Sigmoid colon (tissue), 7 donors: Measurements from ENCODE around the gene NAV1. TPM values are rescaled to one million over a fixed set of nuclear protein-coding genes. Genes with fewer than 3 reads are reported as not detected.
A peak's percentile ranks its signal among the peaks of the same experiment; 100 is the strongest.
"Not testable (repeated sequence)": the region's sequence is repeated elsewhere in the genome, so short reads cannot be mapped to it uniquely, and the experiment has no call there.

ENCODE experiments used
- DNase-seq: peaks from one replicate; pipeline ENCODE4 v3.0.0-alpha.2; 2019
- H3K27ac ChIP-seq, 4 donors: fragments of 200-600 bp; sonication (generic); one replicate each; pipeline ENCODE4 v1.5.1; 2016 to 2019; ENCODE audit warnings: mild to moderate bottlenecking in 1 of 4
- H3K27me3 ChIP-seq, 3 donors: fragments of 200-600 bp; sonication (generic); one replicate each; pipeline ENCODE4 v1.5.1; 2019; ENCODE audit warnings: mild to moderate bottlenecking in 1 of 3
- H3K36me3 ChIP-seq, 4 donors: fragments of 200-600 bp; sonication (generic); one replicate each; pipeline ENCODE4 v1.5.1; 2016 to 2019
- H3K4me1 ChIP-seq, 4 donors: fragments of 200-600 bp; sonication (generic); one replicate each; pipeline ENCODE4 v1.5.1; 2017 to 2019
- H3K4me3 ChIP-seq, 4 donors: fragments of 200-600 bp; sonication (generic); one replicate each; pipeline ENCODE4 v1.5.1; 2017 to 2019; ENCODE audit warnings: mild to moderate bottlenecking in 2 of 4, moderate library complexity in 1 of 4
- H3K9me3 ChIP-seq, 4 donors: fragments of 200-600 bp in 3 of 4; sonication (generic) in 3 of 4; one replicate each; pipeline versions ENCODE4 v1.5.1 to v1.6.1; 2013 to 2019
- EP300 ChIP-seq, 4 donors: sonication (generic); formaldehyde crosslinking; IDR thresholded peaks; one replicate each; pipeline ENCODE4 v1.6.1; 2017; ENCODE audit warnings: antibody characterized with exemption in 4 of 4
- POLR2A ChIP-seq, 2 donors: fragments of 450-650 bp; IDR thresholded peaks; one replicate each; pipeline ENCODE4 v1.6.1; 2016; ENCODE audit warnings: antibody characterized with exemption in 2 of 2, mild to moderate bottlenecking in 2 of 2, moderate library complexity in 2 of 2
- POLR2AphosphoS5 ChIP-seq, 4 donors: sonication (generic); formaldehyde crosslinking; IDR thresholded peaks; one replicate each; pipeline ENCODE4 v1.6.1; 2017; ENCODE audit warnings: antibody characterized with exemption in 4 of 4
- WGBS, 2 donors: extraction: QIAGEN DNeasy Blood & Tissue Kit; methylation state at CpG; one replicate each; pipeline ENCODE4 v1.1.7; 2013; 5-methylcytosine and 5-hydroxymethylcytosine counted together
- intact Hi-C: fragments of 100-400 bp; cut with DNase I; formaldehyde crosslinking; loops from one replicate; pipeline ENCODE4 v1.15.1; 2023
- polyA plus RNA-seq, 3 donors: library from polyadenylated mRNA; stranded (reverse); fragments of 200-250 nt; gene quantifications; one replicate each; pipeline ENCODE4 v1.2.3, GENCODE V29; 2013
- total RNA-seq, 4 donors: library from RNA; depleted of rRNA; stranded (reverse); fragments of >200 nt; gene quantifications; one replicate each; pipeline ENCODE4 v1.1.0, GENCODE V29; 2016
- TF ChIP-seq, protein P1 (sequence below), 4 experiments: fragments of 450-650 bp in 3 of 4; fragments of 200-600 bp in 1 of 4; IDR thresholded peaks; one replicate each; pipeline ENCODE4 v1.5.1; 2016 to 2019; ENCODE audit warnings: antibody characterized with exemption in 4 of 4, mild to moderate bottlenecking in 3 of 4, moderate library complexity in 2 of 4
- donor health status: healthy with polysubstance abuse.
- donor health status: Bipolar disorder and iron deficiency.
- donor health status: healthy.

NAV1 gene
- total and polyA plus RNA-seq, 7 donors, result 1.8 to 44.9 (median 17.1) TPM

DNA sequence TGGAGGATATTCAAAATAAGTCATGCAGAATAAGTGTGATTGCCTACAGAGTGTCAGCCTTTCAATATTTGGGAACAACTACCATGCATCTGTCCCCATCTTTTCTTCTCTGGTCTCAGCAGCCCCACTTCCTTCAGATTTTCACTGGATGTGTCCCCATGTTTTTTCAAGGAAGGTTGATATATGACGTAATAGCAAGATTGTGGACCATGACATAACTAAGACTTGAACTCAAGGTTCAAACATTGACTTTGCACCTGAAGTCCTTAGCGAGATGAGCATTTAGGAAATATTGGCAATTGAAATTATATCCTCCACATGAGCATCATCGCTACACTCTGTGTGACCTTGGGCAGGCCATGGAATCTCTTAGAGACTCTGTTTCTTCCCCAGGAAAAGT, 5.8 kb downstream of the NAV1 start:
- intact Hi-C loops, result no loop called here
- 93 to 97% methylated on average over 3 of the region's 3 CpGs for WGBS, 2 donors
- Histone ChIP-seq H3K9me3 (no peaks in the 10 kb centered on the region), H3K27ac (no peak overlapping the region), H3K36me3 (no peaks in the 10 kb centered on the region), H3K4me1 (peaks cover 0 to 56% (median 28%) of the 10 kb centered on the region in 4 donors), H3K4me3 (no peak overlapping the region), H3K27me3 (no peaks in the 10 kb centered on the region)
- TF ChIP-seq EP300 (IDR thresholded peaks at IDR 0.05), result no peak
- no peak for TF ChIP-seq POLR2AphosphoS5 (IDR thresholded peaks at IDR 0.05)
- TF ChIP-seq, protein P1, sequence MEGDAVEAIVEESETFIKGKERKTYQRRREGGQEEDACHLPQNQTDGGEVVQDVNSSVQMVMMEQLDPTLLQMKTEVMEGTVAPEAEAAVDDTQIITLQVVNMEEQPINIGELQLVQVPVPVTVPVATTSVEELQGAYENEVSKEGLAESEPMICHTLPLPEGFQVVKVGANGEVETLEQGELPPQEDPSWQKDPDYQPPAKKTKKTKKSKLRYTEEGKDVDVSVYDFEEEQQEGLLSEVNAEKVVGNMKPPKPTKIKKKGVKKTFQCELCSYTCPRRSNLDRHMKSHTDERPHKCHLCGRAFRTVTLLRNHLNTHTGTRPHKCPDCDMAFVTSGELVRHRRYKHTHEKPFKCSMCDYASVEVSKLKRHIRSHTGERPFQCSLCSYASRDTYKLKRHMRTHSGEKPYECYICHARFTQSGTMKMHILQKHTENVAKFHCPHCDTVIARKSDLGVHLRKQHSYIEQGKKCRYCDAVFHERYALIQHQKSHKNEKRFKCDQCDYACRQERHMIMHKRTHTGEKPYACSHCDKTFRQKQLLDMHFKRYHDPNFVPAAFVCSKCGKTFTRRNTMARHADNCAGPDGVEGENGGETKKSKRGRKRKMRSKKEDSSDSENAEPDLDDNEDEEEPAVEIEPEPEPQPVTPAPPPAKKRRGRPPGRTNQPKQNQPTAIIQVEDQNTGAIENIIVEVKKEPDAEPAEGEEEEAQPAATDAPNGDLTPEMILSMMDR (IDR thresholded peaks at IDR 0.05), result no peak
- no peak for TF ChIP-seq POLR2A (IDR thresholded peaks at IDR 0.05)
- DNase-seq, result no peak

DNA sequence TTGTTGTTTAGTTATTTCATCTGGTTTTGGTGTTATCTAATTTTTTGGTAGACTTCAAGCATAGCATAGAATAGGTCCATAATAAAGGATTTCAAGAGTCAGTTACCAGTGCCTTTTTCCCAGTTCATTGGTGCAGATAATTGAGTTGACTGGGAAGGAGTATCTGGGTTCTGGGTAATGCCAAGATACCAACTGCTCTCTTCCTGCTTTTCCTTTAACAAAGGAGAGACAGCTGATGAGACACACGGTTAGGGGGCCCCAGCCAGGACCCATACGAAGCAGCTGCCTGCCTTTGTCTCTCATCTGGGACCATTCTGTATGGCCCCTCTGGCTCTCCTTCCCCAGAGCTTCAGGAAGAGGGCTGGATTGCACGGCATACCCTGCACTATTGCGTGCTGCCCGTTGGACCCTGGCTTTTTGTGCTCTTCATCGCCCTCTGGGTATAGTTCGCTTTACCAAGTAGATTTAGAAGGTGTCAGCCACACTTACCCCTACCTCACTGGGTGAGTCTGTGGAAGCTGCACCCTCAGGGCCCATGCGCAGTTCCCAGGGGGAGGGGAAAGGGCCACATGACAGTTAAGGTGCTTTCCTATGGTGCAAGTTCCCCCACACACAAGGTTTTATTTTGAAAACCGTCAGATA, 7.0 kb downstream of the NAV1 start:
- no peaks in the 10 kb centered on the region for H3K36me3 ChIP-seq
- 42 to 48% methylated on average over 9 of the region's 9 CpGs for WGBS, 2 donors
- intact Hi-C loops, result no loop called here
- H3K4me1 ChIP-seq, result peaks cover 0 to 43% (median 22%) of the 10 kb centered on the region in 4 donors
- TF ChIP-seq POLR2A (IDR thresholded peaks at IDR 0.05), result no peak
- TF ChIP-seq POLR2AphosphoS5 (IDR thresholded peaks at IDR 0.05), result no peak
- TF ChIP-seq, protein P1 (IDR thresholded peaks at IDR 0.05), result no peak
- TF ChIP-seq EP300 (IDR thresholded peaks at IDR 0.05), result no peak
- no peaks in the 10 kb centered on the region for H3K27me3 ChIP-seq
- H3K9me3 ChIP-seq, result no peaks in the 10 kb centered on the region
- no peak for DNase-seq
- no peak overlapping the region for H3K4me3 ChIP-seq
- H3K27ac ChIP-seq, result no peak overlapping the region

DNA sequence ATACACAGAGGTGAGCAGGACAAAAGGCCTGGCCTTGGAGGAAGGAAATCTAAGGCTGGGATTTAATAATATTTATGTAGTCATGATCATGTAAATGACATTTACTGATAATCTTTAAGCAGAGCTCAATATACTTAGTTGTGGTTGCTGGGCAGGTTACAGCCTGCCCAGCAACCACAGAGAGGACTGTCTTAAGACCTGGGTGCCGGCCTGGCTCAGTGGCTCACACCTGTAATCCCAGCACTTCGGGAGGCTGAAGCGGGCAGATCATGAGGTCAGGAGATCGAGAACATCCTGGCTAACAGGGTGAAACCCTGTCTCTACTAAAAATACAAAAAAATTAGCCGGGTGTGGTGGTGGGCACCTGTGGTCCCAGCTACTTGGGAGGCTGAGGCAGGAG, 10.6 kb downstream of the NAV1 start:
- intact Hi-C loops, H3K9me3 ChIP-seq, DNase-seq, H3K27ac ChIP-seq, H3K4me3 ChIP-seq, H3K36me3 ChIP-seq, H3K27me3 ChIP-seq: not testable (repeated sequence)
- WGBS, 2 donors, result 94 to 96% methylated on average over 5 of the region's 5 CpGs
- H3K4me1 ChIP-seq, result peaks cover 0 to 45% (median 36%) of the 10 kb centered on the region in 4 donors

- no peak overlapping the region for H3K4me3 ChIP-seq
- H3K27me3 ChIP-seq, result no peaks in the 10 kb centered on the region
- TF ChIP-seq POLR2A (IDR thresholded peaks at IDR 0.05), result no peak
- TF ChIP-seq POLR2AphosphoS5 (IDR thresholded peaks at IDR 0.05), result no peak
- TF ChIP-seq, protein P1 (IDR thresholded peaks at IDR 0.05), result no peak
- no peak for TF ChIP-seq EP300 (IDR thresholded peaks at IDR 0.05)
- peaks cover 0 to 48% (median 45%) of the 10 kb centered on the region in 4 donors for H3K4me1 ChIP-seq
- no peaks in the 10 kb centered on the region for H3K36me3 ChIP-seq
- intact Hi-C loops, result no loop called here
- H3K9me3 ChIP-seq, result no peaks in the 10 kb centered on the region
- WGBS, 2 donors, result 94% methylated on average over 3 of the region's 3 CpGs
- no peak for DNase-seq
- peak overlapping the region in 2 of 4 donors; percentile 59 to 60 for H3K27ac ChIP-seq
These were observed 12.2 kb downstream of the NAV1 start for GRCh38 chr1:201551096-201551495.

- no peaks in the 10 kb centered on the region for H3K27me3 ChIP-seq
- H3K36me3 ChIP-seq, result no peaks in the 10 kb centered on the region
- peaks cover 0 to 56% (median 46%) of the 10 kb centered on the region in 4 donors for H3K4me1 ChIP-seq
- intact Hi-C loops, result no loop called here
- H3K27ac ChIP-seq, result peak overlapping the region; percentile 31 to 60 (median 56)
- no peaks in the 10 kb centered on the region for H3K9me3 ChIP-seq
- no peak overlapping the region for H3K4me3 ChIP-seq
- no peak for TF ChIP-seq EP300 (IDR thresholded peaks at IDR 0.05)
- TF ChIP-seq POLR2AphosphoS5 (IDR thresholded peaks at IDR 0.05), result no peak
- TF ChIP-seq, protein P1 (IDR thresholded peaks at IDR 0.05), result no peak
- no peak for TF ChIP-seq POLR2A (IDR thresholded peaks at IDR 0.05)
- no peak for DNase-seq
- 82 to 86% methylated on average over 12 of the region's 12 CpGs for WGBS, 2 donors
These were observed 13.2 kb downstream of the NAV1 start for GRCh38 chr1:201551877-201552731.
